HG03045 (cell line): ENCODE results near the gene AGBL3.
A peak's percentile ranks its signal among the peaks of the same experiment; 100 is the strongest.

ENCODE experiments used
- ATAC-seq: cut with Tn5 transposase; IDR thresholded peaks from one replicate; pipeline ENCODE4 v1.9.1; 2021; ENCODE audit warnings: mild to moderate bottlenecking, moderate library complexity; ENCODE audit not compliant: unreplicated experiment

Gene AGBL3

DNA sequence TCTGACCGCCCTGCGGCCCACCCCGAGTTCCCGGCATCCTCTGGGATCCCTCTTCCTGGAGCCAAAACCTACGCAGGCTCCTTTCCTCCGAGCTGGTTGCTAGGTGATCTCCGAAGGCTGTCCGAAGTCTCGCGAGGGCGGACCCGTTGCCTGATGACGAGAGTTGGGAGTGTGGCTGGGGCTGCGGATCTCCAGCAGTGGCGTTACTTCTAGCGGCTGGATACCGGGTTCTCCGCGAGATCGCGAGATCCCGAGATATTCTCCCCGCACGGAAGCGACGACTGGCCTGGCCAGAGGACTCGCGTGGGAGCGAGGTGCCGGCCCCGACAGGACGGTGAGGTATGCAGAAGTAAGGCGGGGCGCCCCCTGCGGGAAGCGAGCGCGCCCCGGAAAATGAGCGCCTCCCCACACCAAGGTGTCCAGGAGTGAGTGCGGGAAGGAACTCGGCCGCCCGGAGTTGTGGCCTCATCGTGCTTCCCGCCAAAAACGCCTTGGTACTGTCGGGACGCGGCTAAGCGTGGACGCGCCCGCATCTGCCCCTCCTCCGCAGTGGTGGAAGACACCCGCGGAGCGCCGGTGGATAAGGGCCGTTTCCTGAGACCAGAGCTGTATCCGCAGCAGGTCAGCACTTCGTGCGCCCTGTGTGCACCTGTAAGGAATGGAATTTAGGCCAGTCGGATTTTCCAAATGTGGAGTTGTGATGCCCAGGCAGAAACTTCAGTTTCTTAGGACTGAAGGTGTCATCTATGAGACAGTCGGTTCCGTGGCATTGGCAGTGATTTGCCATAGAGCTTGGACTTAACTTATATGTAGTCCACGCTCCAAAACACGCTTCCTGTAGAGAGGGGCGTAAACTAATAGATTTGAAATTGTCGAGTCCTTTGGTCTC lies at the start of gene AGBL3:
AGBL3 (plus strand) TSS at position 146 of the 889 bp plus-strand sequence. CDS start 1,426 bp downstream, outside the sequence.
- ATAC-seq, result peak; percentile 94

DNA sequence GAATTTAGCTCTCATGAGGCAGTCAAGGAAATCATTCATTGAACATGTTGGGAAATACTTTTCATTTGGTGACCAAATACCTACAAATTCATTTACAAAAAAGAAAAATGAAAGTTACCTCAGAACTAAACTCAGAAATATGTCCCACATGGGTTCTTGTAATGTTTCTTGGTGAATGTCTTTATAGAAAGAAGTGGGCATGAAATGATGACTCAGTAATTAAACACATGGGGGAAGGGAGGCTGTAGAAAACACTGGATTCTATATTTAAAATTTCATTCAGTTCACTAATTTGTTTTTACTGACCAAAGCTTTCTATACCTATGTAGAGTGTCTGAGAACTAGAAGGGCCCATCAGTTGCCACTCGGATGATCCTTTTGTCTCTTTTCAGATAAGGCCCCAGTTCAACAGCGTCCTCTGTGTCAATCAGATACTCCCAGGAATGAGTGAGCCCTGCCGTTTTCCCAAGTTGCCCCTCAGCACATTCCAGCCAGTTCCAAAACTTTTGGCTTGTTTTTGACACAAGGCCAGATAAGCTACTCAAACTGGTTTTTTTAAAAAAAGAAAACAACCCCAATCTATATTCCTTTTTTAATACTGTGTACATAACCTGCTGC lies 49.3 kb upstream of the AGBL3 start:
- ATAC-seq, result no peak

DNA sequence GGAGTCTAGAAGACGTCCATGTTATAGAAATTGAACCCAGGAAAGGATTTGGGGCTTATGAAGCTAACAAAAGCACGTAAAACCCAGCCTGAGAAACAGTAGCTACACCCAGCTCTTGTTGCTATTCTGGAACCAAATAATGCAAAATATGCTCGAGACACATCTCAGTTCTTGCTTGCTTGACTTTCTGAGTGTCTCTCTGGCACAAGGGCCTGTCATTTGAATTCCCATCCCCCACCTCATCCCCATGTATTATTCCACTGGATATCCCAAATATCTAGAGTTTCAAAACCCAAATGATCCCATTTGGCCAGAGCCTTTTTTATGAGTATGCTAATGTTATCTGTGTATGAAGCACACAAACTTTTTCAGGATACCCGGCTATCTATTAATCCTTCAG lies 48.2 kb upstream of the AGBL3 start:
- ATAC-seq, result no peak

DNA sequence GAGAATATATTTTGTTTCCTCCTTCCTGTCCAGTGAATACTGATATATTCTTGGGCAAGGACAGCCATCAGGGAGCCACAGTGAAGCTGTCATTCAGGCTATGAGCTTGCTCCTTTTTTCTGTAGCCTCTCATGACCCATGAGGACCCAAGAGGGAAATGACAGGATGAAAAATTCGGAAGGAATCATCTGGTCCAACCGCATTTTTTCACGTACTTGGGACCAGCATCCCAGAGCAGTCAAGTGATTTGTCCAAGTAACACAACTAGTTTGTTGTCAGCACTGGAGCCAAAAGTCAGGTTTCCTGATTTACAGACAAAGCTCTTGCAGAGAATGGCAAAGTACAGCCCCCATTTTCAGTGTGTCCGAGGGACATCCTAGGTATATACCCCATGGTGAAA lies 47.2 kb upstream of the AGBL3 start:
- ATAC-seq, result no peak

DNA sequence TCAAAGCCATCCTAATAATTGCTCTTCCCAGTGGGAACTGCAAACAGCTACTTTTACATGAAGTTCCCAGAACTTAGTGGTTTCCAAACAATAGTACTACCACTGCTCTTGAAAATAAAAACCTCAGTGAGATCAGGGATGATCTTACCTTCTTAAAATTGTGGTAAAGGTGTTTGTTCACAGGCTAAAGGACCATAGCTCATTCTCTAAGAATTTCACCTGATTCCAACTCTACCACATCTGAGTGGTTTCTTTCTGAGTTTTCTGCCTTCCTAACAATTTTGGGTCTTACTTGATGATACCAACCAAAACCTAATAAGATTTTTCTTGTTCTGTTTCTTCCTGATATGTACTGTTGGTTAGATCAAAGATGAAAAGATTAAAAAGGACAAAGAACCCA lies 45.6 kb upstream of the AGBL3 start:
- no peak for ATAC-seq

DNA sequence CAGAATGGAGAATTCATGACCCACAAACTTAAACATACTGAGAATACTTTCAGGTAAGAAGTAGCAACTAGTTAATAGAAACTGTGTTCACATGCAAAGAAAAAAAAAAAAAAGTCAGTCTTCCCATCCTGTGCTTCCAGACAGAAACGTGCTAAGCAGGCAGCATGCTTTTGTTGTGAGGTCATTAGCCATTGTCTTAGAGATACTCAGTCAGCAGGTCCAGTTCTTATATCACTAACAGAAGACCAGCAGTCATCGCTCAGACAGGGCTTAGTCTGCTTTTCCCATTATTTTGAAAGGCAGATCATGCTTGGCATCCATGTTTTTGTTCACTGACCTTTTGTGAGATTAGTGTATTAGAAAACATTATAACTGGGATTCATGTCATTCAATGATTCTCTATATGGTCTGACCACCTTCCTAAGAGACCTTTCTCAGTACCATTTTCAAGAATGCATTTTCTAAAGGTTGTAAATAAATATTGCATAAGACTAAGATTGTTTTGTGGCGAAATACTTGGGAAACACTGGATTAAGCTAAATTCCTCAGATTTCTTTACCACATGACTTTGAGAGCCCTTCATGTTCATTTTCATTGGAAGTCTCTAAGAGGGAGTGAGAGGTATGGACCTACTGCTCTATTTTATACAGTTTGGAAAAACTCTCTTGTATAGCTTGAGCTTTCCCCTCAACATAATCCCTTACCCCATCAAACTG lies 45.0 kb upstream of the AGBL3 start:
- ATAC-seq, result no peak

DNA sequence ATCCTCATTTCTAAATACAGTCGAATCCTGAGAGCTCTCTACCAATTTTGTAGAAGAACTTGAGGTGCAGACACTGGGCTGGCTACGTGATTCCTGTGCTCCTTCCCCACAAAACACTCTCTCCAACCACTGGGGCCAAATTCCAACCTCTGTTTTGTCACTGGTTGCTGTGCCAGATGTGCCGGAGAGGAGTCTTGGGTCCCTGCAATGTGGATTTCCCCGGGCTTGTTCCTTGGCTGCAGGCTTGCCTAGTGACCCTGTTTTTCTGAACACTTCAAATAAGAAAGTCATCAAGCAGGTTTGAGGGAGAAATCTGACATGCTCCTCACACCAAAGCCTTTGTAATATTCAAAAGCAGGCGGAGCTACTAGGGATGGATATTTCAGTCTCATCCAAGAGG lies 44.4 kb upstream of the AGBL3 start:
- ATAC-seq, result no peak

DNA sequence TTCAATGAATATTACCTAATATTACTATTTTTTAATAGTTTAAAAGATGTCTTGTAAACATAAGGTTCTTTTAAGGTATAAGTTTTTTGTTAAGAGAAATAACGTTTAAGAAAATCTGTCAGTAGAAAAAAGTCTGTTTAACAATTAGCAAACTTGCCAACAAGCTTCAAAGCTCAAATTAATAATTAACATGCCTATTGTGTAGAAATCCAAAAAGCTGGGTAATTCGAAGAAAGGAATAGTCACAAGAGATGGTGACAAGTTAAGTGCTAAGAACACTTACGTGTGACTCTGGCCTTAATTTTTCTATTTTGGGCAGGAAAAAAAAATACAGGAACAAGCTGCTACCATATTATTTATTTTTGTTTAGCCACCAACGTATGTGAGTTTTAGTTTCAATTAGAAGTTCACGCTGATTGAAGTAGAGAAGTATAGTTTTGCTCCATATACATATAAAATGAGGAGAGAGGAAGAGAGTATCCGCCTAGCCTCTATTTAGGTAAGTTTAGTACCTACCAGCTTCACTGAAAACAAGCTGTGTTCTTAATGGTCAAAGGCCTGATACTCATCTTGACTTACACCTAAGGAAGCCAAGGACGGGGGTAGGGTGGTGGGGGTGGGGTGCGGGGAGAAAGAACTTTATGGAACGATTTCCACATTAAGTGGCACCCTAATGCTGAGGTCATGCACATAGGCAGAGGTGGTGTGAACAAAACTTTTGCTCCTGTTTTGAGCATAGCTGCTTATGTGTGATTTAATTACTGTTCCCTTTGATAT lies 43.4 kb upstream of the AGBL3 start:
- no peak for ATAC-seq

DNA sequence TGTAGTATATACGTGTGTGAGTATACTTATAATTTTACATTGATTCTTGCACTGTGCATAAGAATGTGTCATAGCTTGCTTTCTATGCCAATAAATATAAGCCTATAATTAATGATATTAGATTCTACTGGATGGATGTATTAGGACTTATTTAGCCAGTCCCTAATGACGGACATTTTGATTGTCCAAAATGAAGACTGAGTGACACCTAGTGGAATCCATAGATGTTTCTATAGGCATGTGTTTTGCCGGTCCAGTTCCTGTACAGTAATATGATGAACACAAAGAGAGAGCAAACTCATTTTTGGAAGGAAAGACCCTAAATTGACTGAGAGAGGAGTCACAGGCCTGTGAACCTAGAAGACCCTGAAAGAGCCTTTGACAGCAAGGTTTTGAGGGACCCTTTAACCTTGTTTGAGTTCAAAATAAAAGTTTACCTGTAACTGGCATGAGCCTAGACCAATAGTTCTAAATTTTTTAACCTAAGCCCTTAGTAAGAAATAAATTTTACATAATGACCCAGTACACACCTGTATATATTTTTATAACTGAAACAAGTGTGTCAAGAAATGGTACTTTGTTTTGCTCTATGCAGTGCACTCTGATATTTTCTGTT lies 42.4 kb upstream of the AGBL3 start:
- peak; percentile 68 for ATAC-seq

DNA sequence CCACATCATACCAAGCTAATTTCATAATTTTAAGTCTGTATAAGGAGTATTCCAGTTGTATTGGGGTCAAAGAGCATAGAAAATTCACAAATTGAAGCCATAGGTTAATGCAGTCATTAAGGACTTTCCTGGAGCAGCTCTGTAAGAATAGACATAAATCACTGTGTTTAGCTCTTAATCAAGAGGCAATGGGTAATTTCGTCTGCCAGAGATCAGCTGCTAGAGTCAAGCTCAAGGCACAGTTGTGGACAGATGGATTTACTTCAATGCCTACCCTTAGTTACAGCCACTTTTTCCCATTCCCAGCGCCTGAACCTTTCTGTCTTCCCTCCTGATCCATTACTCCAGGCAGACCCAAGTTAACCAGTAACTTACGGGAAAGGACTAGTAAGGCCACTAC lies 40.6 kb upstream of the AGBL3 start:
- no peak for ATAC-seq

DNA sequence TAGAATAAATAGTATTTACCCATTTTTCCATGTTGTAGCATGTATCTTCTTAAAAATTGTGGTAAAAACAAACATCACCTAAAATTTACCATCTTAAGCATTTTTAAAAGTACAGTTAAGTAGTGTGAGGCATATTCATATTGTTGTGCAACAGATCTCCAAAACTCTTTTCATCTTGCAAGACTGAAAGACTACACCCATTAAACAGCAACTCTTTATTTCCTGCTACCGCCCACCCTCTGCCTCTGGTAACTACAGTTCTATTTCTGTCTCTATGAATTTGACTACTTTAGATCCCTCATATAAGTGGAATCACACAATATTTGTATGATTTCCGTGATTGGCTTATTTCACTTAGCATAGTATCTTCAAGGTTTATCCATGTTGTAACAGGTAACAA lies 40.0 kb upstream of the AGBL3 start:
- ATAC-seq, result no peak

DNA sequence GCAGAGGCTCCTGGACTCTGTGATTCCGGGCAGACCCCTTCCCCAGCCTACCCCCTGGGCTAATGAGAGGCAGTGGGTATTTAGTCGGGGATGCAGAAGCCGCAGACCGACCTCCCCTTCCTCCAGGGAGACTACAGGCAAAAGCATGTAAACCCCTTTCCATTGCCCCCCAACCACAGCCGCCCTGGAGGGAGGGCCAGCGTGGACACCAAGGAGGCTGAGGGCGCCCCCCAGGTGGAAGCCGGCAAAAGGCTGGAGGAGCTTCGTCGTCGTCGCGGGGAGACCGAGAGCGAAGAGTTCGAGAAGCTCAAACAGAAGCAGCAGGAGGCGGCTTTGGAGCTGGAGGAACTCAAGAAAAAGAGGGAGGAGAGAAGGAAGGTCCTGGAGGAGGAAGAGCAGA lies 39.0 kb upstream of the AGBL3 start:
- no peak for ATAC-seq

DNA sequence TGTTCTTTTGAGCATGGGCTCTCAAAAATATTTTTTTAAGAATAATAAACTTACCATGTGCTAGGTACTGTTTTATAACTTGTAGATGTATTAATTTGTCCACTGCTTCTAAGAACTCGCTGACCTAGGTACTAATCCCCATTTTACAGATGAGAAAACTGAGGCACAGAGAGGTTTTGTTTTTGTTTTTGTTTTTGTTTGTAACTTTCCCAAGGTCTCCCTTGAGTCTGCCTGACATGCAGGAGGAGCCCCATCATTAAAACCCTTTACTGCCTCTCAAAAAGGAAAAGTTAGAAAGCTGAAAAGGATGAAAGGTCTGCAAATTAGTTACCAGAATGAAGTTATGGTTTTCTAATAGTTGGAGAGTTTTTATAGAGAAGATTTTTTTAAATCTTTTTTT lies 38.5 kb upstream of the AGBL3 start:
- no peak for ATAC-seq

DNA sequence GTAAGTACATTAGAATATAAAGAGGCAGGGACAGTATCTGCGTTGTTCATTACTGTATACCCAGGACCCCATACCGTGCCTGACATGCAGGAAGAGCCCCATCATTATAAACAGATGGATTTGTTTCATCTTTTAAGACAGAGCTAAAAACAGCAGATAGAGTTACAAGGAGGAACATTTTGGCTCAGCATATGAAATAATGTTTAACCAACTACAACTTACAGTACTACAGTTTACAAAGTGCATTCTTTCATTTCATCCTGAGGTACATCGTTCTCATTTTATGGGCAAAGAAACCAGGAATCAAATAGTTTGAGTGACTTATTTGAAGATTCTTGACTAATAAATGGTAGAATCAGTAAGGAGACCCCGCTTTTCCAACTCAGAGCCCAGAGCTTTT lies 38.1 kb upstream of the AGBL3 start:
- no peak for ATAC-seq

DNA sequence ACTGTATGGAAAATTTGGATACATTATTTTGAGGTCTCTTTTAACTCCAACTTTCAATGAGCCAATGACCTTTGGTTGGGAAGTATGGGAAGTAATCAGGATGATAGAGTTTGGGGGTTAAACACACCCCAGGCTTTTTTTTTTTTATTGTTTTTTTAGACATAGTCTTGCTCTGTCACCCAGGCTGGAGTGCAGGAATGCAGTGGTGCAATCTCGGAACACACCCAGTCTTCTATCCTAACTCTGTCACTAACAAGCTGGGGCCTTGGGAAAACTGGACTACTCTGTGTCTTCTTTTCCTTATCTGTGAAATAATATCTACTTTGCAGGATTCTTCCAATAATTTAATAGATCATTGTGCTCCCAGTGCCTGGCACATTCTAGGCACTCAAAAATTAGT lies 37.6 kb upstream of the AGBL3 start:
- no peak for ATAC-seq

DNA sequence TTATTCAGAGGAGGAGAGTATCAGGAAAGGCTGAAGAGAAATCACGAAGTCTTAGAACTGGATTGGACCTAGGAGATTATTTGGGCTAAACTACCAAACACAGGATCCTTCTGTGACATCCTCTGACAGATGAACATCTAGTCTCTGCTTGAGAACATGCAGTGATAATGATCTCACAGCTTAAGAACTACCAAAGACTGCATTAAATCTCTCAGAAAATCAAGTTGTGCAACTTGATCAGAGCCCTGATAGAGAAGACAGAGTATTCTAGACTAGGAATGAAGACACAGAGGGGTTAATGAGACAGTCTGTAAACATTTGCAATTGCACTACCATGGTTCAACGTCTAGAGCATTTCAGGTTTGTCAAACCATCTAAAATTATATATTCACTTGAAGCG lies 37.1 kb upstream of the AGBL3 start:
- no peak for ATAC-seq

DNA sequence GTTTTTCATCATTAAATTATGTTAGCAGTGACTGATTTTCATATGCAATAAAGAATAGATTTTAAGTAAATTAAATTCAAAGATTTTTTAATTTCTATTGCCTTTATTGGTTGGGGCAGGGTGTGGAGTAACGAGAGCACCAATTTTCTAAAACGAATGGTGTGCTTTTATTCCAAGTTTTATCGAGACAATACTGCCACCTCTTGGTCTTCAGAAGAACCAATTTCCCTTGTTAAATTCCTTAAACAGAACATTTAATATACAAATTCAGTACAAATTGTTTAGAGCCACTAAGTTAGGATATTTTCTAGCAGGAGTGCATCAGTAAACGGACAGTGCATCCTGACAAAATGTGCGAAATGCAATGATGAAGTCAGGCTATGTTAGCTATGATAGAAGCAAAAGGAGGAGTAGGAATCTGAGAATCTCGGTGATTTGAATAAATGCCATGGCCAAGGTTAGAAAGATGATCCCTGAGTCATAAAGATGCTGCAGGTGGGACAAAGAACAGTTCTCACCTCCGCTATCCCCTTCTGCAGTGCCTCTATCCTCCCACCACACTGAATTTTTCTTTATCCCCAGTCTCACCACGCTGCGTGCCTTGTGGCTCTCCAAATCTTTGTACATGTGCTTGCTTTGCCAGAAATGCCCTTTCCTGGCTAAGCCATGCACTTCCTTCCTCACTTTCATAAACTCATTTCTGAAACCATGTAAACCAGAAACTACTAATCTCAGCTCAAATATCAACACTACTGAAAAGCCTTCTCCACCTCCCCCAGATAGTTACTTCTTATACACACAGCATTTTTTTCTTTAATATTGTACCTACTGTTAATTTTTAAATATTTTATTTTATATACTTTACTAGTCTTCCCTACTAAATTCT lies 31.9 kb upstream of the AGBL3 start:
- ATAC-seq, result no peak

DNA sequence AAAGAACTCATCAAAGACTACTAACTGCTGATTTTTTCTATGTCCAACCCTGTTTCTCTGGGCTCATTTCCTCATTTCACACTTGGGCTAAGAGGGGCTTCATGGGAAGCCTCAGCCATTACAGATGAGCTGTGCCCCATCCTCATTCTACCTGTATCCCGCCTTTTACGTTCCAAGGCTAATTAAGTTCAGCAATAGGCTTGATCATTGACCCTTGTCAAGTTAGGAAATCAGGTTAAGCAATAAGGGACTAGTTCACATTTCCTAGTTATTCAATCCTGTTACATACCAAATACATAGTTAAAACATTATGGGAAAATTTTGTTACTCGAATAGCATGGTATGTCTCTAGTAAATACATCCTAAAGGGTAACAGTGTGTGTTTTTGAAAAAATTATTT lies 29.3 kb upstream of the AGBL3 start:
- no peak for ATAC-seq

DNA sequence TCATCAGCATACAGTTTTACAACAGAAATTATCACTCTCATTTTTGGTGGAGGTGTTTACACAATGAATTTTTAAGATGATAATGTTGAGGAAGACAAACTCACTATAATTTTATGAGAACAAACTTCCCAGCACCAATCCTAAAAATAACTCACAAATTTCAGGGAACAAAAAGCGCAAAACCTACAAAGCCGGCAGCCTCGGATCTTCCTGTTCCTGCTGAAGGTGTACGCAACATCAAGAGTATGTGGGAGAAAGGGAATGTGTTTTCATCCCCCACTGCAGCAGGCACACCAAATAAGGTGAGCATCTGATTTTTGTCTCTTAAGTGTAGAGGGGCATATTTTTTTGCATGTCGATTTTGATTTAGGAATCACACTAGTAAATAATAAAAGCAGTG lies 26.5 kb upstream of the AGBL3 start:
- ATAC-seq, result no peak
